ENCODE data around the gene NFKBIB. TPM values are rescaled to one million over a fixed set of nuclear protein-coding genes. Genes with fewer than 3 reads are reported as not detected.

The NFKBIB gene
- total and polyA plus RNA-seq, 2 donors (not counting 3 experiments of a cell fraction or from before 2014, with no cell fraction given): 25.0 to 30.8 TPM

GRCh38 chr19:38852231-38853044 is 47.3 kb upstream of the NFKBIB start:
- peak overlapping the region; percentile 73 to 78 (median 78) for H3K4me3 ChIP-seq (replicated peaks in 1 of 3; ENCODE audit: insufficient read depth in 1 of 3, low read depth in 1 of 3, low read length in 3 of 3)
- peaks cover under 1% of the 10 kb centered on the region in 2 experiments for H3K36me3 ChIP-seq (ENCODE audit: control insufficient read depth in 2 of 2, extremely low read depth in 1 of 2, insufficient read depth in 2 of 2, low read length in 2 of 2)
- peak overlapping the region; percentile 78 for H3K27ac ChIP-seq (ENCODE audit: insufficient read depth, low read depth, low read length)
- DNase-seq (ENCODE audit: low read depth, low spot score): peak; percentile 51
- H3K79me2 ChIP-seq (ENCODE audit: control insufficient read depth, insufficient read depth, low read length): peaks cover 17% of the 10 kb centered on the region
- peak overlapping the region; percentile 82 for H3K9ac ChIP-seq (replicated peaks; ENCODE audit: extremely low read depth, insufficient read depth, low read length)
- no peaks in the 10 kb centered on the region for H3K9me3 ChIP-seq (replicated peaks; ENCODE audit: control insufficient read depth, insufficient read depth, low read length)
- ChIA-PET CTCF (interaction anchor here (1.0 to 2.8 kb wide), 6 partner anchors 11 to 77 kb away, joined by 3 to 19 read pairs (median 9); partner anchors contain the start of genes MRPS12, NFKBIB and SARS2), POLR2A (interaction anchor here (0.6 to 0.9 kb wide), 2 partner anchors 47 to 81 kb away, joined by 3 read pairs; partner anchors contain the start of genes NFKBIB and SIRT2)
- H3K9me1 ChIP-seq (replicated peaks; ENCODE audit: control insufficient read depth, extremely low read depth, insufficient read depth, low read length): no peaks in the 10 kb centered on the region
- no peaks in the 10 kb centered on the region for H4K20me1 ChIP-seq (replicated peaks; ENCODE audit: control insufficient read depth, extremely low read depth, insufficient read depth, low read length)
- peak overlapping the region; percentile 91 for H3K4me2 ChIP-seq (ENCODE audit: insufficient read depth, low read length)
- dilution Hi-C loops (cut with MboI; ENCODE audit: extremely low pct_ligation_motif_present, low sequenced_read_pairs): no loop called here
- intact Hi-C loops (cut with micrococcal nuclease): loop anchor here (1.0 to 10.0 kb wide), 2 partner anchors 10 to 208 kb away; partner anchors contain the start of gene ACTN4
- FAIRE-seq: peak; percentile 69
- H3K27me3 ChIP-seq (ENCODE audit: control insufficient read depth in 2 of 2, insufficient read depth in 2 of 2, low read length in 2 of 2): no peaks in the 10 kb centered on the region
- peaks cover 30% of the 10 kb centered on the region for H3K4me1 ChIP-seq (ENCODE audit: control insufficient read depth, extremely low read depth, insufficient read depth, low read length)
- TSS peak; percentile 13 for BruUV-seq (replicated peaks)
- no peak for TF ChIP-seq CTCF (IDR thresholded peaks at IDR 0.05; ENCODE audit: extremely low read depth in 1 of 2, insufficient read depth in 1 of 2, low read depth in 1 of 2, low read length in 2 of 2)
- peak; percentile 3 for TF ChIP-seq POLR2A (IDR thresholded peaks at IDR 0.05; ENCODE audit: low read depth, low read length)
- no peak for TF ChIP-seq MYC (IDR thresholded peaks at IDR 0.05; ENCODE audit: low read depth, low read length)
- no peak for TF ChIP-seq POLR2AphosphoS5 (IDR thresholded peaks at IDR 0.05; ENCODE audit: insufficient read depth, low read depth, low read length)
- no peak for TF ChIP-seq GATA2 (IDR thresholded peaks at IDR 0.05; ENCODE audit: insufficient read depth, insufficient read length, low read depth, low read length)
- TF ChIP-seq JUN (IDR thresholded peaks at IDR 0.05; ENCODE audit: borderline replicate concordance, insufficient read depth, insufficient read length, low read depth): no peak
- H2AFZ ChIP-seq (ENCODE audit: low read depth, low read length): peak overlapping the region; percentile 85

Data from endothelial cell of umbilical vein (primary cell).